DND-41 (cell line): ENCODE results near the gene TAOK2.

Source experiments
- ATAC-seq: fragments of 200-7000 bp; cut with Tn5 transposase; 3 replicates; pipeline ENCODE4 v1.9.1; 2021; ENCODE audit warnings: low read depth; ENCODE audit not compliant: insufficient read depth
- DNase-seq: peaks from one replicate; pipeline ENCODE4 v3.0.0-alpha.2; 2020
- H2AFZ ChIP-seq: 2 replicates; pipeline ENCODE4 v1.6.0; 2012; ENCODE audit warnings: low read depth, low read length
- H3K27ac ChIP-seq: 2 replicates; pipeline ENCODE4 v1.5.1; 2012; ENCODE audit warnings: low read length, inconsistent platforms
- H3K27me3 ChIP-seq: fragments of 200-600 bp; sonication (generic); 2 replicates; pipeline ENCODE4 v1.6.0; 2012; ENCODE audit warnings: low read length, mild to moderate bottlenecking, inconsistent platforms; ENCODE audit not compliant: insufficient read depth, poor library complexity
- H3K36me3 ChIP-seq: 2 replicates; pipeline ENCODE4 v1.5.1; 2012; ENCODE audit warnings: low read length, inconsistent platforms; ENCODE audit not compliant: insufficient read depth
- H3K4me1 ChIP-seq: 2 replicates; pipeline ENCODE4 v1.5.1; 2012; ENCODE audit warnings: mild to moderate bottlenecking, low read length; ENCODE audit not compliant: insufficient read depth
- H3K4me2 ChIP-seq: 2 replicates; pipeline ENCODE4 v1.6.0; 2012; ENCODE audit warnings: mild to moderate bottlenecking, moderate library complexity, low read length, inconsistent platforms; ENCODE audit not compliant: insufficient read depth
- H3K4me3 ChIP-seq, 2 experiments: fragments of 200-600 bp in 1 of 2; shearing (Covaris generic) in 1 of 2; 2 replicates each; pipeline ENCODE4 v1.5.1; 2012 to 2016; ENCODE audit warnings: inconsistent platforms in 2 of 2, low read length in 2 of 2, mild to moderate bottlenecking in 2 of 2, low read depth in 1 of 2, moderate library complexity in 1 of 2
- H3K79me2 ChIP-seq: 2 replicates; pipeline ENCODE4 v1.6.0; 2012; ENCODE audit warnings: low read length, inconsistent platforms; ENCODE audit not compliant: insufficient read depth
- H3K9ac ChIP-seq: 2 replicates; pipeline ENCODE4 v1.6.0; 2012; ENCODE audit warnings: low read depth, mild to moderate bottlenecking, inconsistent platforms, low read length, moderate library complexity
- H3K9me3 ChIP-seq: 2 replicates; pipeline ENCODE4 v1.5.1; 2012; ENCODE audit warnings: low read length, moderate library complexity, mild to moderate bottlenecking, inconsistent platforms; ENCODE audit not compliant: insufficient read depth, severe bottlenecking
- H4K20me1 ChIP-seq: 2 replicates; pipeline ENCODE4 v1.6.0; 2012; ENCODE audit warnings: low read length; ENCODE audit not compliant: insufficient read depth
- CTCF ChIP-seq: IDR thresholded peaks from 2 replicates; pipeline ENCODE4 v1.5.1; 2012; ENCODE audit warnings: borderline replicate concordance, low read length, moderate library complexity, mild to moderate bottlenecking; ENCODE audit not compliant: poor library complexity, severe bottlenecking; ENCODE audit errors: extremely low read depth
- EZH2 ChIP-seq: IDR thresholded peaks from 3 replicates; pipeline ENCODE4 v1.6.1; 2012; ENCODE audit warnings: borderline replicate concordance, low read depth, mild to moderate bottlenecking, moderate library complexity, low read length, inconsistent platforms; ENCODE audit not compliant: severe bottlenecking

The TAOK2 gene

GRCh38 chr16:30005341-30006094, 31.9 kb downstream of the TAOK2 start:
- DNase-seq = peak; percentile 49

GRCh38 chr16:30006095-30006473, 32.4 kb downstream of the TAOK2 start:
- TF ChIP-seq EZH2 (no peak), CTCF (no peak)
- no peak overlapping the region for H2AFZ ChIP-seq
- H4K20me1 ChIP-seq = peaks cover 7% of the 10 kb centered on the region; the same call in 1 of the 2 replicates
- peaks cover 10% of the 10 kb centered on the region for H3K4me1 ChIP-seq
- no peaks in the 10 kb centered on the region for H3K27me3 ChIP-seq
- no peak for ATAC-seq
- no peak overlapping the region for H3K9ac ChIP-seq
- peaks cover 50% of the 10 kb centered on the region for H3K36me3 ChIP-seq
- no peak overlapping the region for H3K27ac ChIP-seq
- H3K79me2 ChIP-seq = no peaks in the 10 kb centered on the region
- no peak overlapping the region for H3K4me3 ChIP-seq
- no peak overlapping the region for H3K4me2 ChIP-seq
- no peaks in the 10 kb centered on the region for H3K9me3 ChIP-seq
- DNase-seq = no peak

More at GRCh38 chr16:30005341-30006094, 31.9 kb downstream of the TAOK2 start:
- Histone ChIP-seq H3K9ac (no peak overlapping the region), H3K9me3 (no peaks in the 10 kb centered on the region), H3K4me1 (peaks cover 6% of the 10 kb centered on the region), H3K27ac (no peak overlapping the region), H3K4me2 (no peak overlapping the region), H3K27me3 (no peaks in the 10 kb centered on the region), H3K79me2 (no peaks in the 10 kb centered on the region), H2AFZ (no peak overlapping the region), H3K36me3 (peaks cover 56% of the 10 kb centered on the region), H4K20me1 (peaks cover 6% of the 10 kb centered on the region; the same call in 1 of the 2 replicates), H3K4me3 (no peak overlapping the region)
- ATAC-seq = peak; percentile 68
- TF ChIP-seq EZH2 (no peak), CTCF (peak; percentile 78)

- no peak for TF ChIP-seq EZH2
- H4K20me1 ChIP-seq = peaks cover 7% of the 10 kb centered on the region; the same call in 1 of the 2 replicates
- no peaks in the 10 kb centered on the region for H3K79me2 ChIP-seq
- H3K4me1 ChIP-seq = peaks cover 17% of the 10 kb centered on the region
- no peak overlapping the region for H3K9ac ChIP-seq
- H3K27ac ChIP-seq = no peak overlapping the region
- no peaks in the 10 kb centered on the region for H3K27me3 ChIP-seq
- H3K4me3 ChIP-seq = no peak overlapping the region
- no peak for ATAC-seq
- H3K9me3 ChIP-seq = no peaks in the 10 kb centered on the region
- H2AFZ ChIP-seq = no peak overlapping the region
- H3K36me3 ChIP-seq = peaks cover 43% of the 10 kb centered on the region
- H3K4me2 ChIP-seq = no peak overlapping the region
- no peak for DNase-seq
These were observed 33.1 kb downstream of the TAOK2 start for GRCh38 chr16:30006659-30007377.

- Histone ChIP-seq H3K36me3 (peaks cover 36% of the 10 kb centered on the region), H3K4me3 (no peak overlapping the region), H2AFZ (no peak overlapping the region), H3K9me3 (no peaks in the 10 kb centered on the region), H3K9ac (no peak overlapping the region), H4K20me1 (peaks cover 7% of the 10 kb centered on the region; the same call in 1 of the 2 replicates), H3K27me3 (no peaks in the 10 kb centered on the region), H3K79me2 (no peaks in the 10 kb centered on the region), H3K27ac (no peak overlapping the region), H3K4me2 (no peak overlapping the region), H3K4me1 (peaks cover 17% of the 10 kb centered on the region)
- no peak for DNase-seq
- no peak for ATAC-seq
- TF ChIP-seq CTCF (no peak), EZH2 (no peak)
These were observed 33.8 kb downstream of the TAOK2 start for GRCh38 chr16:30007378-30007895.
